Mammary epithelial cell (primary cell): Measurements from ENCODE around the gene FANK1.

Experiments used
- EZH2 ChIP-seq: IDR thresholded peaks from 2 replicates; pipeline ENCODE4 v1.6.1; 2012; ENCODE audit warnings: low read length, inconsistent platforms, borderline replicate concordance
- TF ChIP-seq, protein P1 (sequence below), 2 donors: IDR thresholded peaks in 1 of 2; conservative IDR thresholded peaks in 1 of 2; 2 replicates each; pipeline ENCODE4 v1.5.1; 2011 to 2012; ENCODE audit warnings: inconsistent platforms in 2 of 2, low read length in 2 of 2, mild to moderate bottlenecking in 2 of 2, control low read depth in 1 of 2, low read depth in 1 of 2; ENCODE audit not compliant: insufficient read depth in 1 of 2; ENCODE audit errors: extremely low read depth in 1 of 2

DNA sequence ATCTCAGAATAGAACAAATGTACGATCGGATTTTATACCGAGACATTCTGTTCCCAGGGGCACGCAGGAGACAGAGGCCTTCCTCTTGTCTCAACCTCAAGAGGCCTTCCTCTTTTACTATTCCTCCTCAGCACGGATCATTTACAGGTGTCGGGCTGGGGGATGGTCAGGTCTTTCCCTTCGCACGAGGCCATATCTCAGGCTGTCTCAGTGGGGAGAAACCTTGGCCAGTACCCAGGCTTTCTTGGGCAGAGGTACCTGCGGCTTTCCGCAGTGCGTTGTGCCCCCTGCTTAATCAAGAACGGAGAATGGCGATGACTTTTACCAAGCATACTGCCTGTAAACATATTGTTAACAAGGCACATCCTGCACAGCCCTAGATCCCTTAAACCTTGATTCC lies 44.2 kb downstream of the FANK1 start:
- TF ChIP-seq, protein P1, sequence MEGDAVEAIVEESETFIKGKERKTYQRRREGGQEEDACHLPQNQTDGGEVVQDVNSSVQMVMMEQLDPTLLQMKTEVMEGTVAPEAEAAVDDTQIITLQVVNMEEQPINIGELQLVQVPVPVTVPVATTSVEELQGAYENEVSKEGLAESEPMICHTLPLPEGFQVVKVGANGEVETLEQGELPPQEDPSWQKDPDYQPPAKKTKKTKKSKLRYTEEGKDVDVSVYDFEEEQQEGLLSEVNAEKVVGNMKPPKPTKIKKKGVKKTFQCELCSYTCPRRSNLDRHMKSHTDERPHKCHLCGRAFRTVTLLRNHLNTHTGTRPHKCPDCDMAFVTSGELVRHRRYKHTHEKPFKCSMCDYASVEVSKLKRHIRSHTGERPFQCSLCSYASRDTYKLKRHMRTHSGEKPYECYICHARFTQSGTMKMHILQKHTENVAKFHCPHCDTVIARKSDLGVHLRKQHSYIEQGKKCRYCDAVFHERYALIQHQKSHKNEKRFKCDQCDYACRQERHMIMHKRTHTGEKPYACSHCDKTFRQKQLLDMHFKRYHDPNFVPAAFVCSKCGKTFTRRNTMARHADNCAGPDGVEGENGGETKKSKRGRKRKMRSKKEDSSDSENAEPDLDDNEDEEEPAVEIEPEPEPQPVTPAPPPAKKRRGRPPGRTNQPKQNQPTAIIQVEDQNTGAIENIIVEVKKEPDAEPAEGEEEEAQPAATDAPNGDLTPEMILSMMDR (conservative IDR thresholded peaks at IDR 0.05 in 1 of 2, IDR thresholded peaks at IDR 0.05 in 1 of 2; ENCODE audit: extremely low read depth in 1 of 2, insufficient read depth in 1 of 2, low read depth in 1 of 2, low read length in 2 of 2), result no peak
- no peak for TF ChIP-seq EZH2
